GM19043 (cell line): ENCODE results near the gene PATL1.

Experiments used
- ATAC-seq: cut with Tn5 transposase; IDR thresholded peaks from one replicate; pipeline ENCODE4 v1.9.1; 2021; ENCODE audit warnings: low read depth; ENCODE audit not compliant: unreplicated experiment

The PATL1 gene

DNA sequence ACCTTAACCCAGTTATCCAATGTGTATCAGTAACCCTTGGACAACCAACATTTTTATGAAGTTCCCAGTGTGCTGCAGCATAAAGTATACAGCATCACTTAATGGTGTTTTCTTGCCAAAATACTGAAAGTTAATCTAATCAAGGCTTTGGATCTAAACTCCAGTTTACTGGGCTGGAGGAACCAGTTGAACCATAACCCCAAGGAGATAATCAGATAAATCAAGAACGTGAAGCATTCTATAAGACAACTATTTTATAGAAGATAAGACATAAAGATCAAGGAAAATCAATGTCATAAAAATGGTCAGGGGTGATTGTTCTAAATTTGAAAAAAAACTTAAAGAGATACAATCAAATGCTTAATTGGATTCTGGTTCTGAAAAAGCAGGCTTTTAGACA lies 51.0 kb downstream of the PATL1 start:
- no peak for ATAC-seq

DNA sequence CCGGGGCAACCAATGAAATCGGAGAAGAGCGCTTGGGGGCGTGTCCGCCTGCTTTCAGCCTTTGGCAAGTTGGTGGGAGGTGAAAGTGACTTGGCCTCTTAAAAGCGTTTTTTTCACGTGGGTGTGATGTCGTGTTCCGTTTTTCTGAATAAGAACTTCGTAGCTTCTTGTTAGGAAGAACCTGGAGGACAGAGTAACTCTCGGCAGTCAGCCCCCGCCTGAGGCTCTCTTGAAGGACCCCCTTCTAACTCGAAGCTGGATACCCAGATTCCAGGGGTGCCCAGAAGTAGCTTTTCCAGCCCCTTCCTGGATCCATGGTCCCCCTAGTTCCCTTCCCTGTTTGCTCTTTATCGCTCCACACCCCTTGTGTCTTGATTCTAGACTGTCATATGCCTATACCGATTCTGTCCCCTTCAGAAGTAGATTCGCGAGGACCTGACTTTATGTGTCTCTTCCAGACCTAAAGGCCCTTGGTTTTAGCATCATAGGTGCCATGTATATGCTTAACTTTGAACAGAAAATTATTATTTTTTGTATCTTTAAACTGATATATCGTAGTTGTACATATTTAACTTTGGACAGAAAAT lies 52.3 kb downstream of the PATL1 start:
- ATAC-seq: no peak

DNA sequence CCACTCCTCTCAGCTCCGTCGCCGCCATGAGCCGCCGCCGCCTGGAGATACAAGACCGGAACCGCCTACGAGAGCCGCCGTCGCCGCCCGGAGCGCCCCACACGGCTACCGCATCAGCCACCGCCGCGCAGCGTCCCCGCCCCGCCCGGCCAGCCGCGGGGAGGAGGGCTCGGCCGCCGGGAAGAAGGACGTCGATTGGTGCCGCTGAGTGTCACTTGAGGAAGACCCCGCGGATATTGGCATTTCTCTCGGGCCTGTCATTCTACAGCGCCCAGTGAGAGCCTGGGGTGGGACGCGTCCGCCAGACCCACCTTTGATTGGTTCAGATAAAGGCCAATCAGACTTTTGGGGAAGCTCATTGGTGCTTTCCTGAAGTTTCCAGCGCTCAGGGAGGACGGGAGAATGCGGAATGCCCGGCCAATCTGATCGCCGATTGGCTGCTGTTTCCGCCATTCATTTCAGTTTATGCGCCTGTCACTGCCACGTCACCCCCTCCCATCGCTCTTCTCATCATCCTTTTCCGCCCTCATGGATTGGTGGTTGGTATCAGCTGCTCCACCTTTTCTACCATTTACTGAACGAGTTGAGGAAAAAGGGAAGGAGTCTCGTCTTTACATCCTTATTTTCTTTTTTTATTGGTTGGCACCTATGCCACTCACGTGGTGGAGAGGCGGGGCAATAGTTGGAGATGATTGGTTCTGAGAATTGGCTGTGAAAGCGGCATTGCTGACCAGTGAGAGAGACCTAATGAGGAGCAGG lies 53.0 kb downstream of the PATL1 start, which contains the start of gene OSBP:
OSBP (minus strand) TSS at position 138 of the 759 bp plus-strand sequence; CDS start at position 28, 110 bp downstream.
- ATAC-seq: peak; percentile 84

DNA sequence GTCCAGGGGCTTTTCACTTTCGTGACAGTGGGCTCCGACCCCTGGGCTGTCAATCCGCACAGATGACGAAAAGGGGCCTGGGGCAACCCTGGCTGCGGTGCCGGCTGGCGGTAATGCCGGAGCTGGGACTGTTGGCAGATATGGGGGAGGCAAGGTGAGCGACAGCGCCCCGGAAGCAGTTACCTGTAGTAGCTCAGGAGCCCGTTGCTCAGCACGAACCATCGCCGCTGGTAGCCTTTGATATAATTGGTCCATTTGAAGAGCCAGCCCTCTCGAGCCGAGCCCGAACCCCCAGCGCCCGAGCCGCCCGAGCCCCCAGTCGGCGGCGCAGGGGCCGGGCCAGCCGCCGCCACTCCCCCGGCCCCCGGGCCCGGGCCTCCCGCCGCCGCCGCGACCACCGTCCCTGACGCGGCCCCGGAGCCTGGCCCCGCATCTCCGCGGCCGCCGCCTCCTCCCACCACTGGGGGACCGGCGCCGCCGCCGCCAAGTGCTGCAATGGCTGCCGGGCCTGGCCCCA lies 53.7 kb downstream of the PATL1 start:
- no peak for ATAC-seq

- ATAC-seq: no peak
These were observed 54.3 kb downstream of the PATL1 start for GRCh38 chr11:59614277-59615119.

DNA sequence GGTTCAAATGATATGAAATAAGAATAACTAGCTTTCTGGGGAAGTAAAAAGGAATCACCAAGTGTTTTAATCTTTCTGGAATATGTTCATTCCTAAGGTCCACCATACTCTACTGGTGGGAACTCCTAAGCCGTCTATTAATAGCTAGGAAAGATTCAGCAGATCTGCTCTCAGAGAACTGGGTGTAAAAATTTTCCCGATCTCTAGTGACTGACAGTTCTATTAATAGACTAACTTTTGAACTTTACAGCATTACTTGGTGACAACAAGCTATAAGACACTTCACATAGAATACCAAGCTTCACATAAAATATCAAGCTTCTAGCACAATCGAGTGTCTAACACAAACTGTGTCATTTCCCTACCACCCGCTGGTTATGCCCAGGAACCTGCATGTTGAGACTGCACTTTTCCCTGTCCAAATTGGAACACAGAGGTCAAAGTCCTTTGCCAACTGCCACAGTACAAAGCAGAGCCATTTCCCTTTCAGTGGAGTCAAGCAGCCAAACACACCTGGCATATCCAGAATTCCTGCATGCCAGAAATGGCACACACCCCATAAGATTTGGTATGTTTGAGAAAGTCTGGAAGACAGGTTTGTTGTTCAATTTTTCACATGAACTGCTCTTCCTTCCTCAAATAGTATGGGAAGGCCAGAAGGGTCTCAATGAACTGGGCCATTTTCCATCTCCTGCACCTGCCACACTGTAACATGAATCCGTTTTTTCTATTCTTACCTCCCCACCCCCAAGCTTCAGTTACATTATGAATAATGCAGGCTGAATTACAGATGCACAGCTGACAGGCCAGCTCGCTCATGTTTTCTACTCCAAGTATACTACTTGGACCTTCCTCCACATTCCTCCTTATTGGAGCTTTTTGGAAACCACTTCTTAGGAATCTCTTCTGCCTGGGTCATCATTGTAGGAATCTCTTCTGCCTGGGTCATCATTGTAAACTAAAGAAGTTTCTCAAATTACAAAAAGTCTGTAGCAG lies 57.0 kb downstream of the PATL1 start:
- ATAC-seq: no peak

DNA sequence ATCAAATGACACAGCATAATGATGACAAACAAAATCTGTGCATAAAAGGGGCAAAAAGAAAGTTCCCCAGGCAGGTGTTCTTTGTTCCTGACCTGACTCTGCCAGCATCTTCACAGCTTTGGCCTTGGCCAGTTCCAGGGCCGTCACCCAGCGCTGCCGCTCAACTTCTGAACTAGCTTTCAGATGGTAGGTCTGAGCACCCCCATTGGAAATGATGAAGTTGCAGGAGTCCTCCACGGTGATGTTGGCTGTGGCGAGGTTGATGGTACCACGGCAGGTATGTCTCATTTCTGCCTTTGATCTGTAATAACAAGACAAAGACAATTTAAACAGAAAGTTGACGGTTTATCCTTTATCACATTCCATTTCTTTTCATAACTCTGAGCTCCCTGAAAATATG lies 58.5 kb downstream of the PATL1 start:
- ATAC-seq: no peak

- ATAC-seq: no peak
These were observed 61.0 kb downstream of the PATL1 start for GRCh38 chr11:59607703-59608454.

- no peak for ATAC-seq
These were observed 66.4 kb downstream of the PATL1 start for GRCh38 chr11:59602432-59602831.

GRCh38 chr11:59601788-59602187 lies 67.0 kb downstream of the PATL1 start:
- ATAC-seq: no peak

DNA sequence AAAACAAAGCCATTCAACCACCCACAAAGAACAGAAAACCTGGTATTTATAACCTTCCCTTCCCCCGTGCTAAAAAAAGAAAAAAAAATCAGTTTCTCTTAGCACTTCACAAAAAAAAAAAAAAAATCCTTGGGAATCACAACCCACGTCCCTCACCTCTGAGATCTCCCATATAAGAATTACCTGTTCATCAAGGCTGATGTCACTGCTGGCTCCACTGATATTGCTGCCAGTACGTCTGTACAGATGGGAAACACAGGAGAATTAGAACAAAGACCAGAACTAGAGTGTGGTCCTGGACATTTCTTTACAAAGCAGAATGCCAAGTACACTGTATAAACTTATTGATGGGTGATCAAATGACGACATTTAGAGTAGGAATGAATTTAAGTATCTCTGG lies 68.2 kb downstream of the PATL1 start:
- no peak for ATAC-seq

- no peak for ATAC-seq
These were observed 68.6 kb downstream of the PATL1 start for GRCh38 chr11:59600234-59600633.

GRCh38 chr11:59598961-59599360 lies 69.9 kb downstream of the PATL1 start:
- no peak for ATAC-seq
